Caco-2 (cell line): ENCODE results near the gene SH3BP4. TPM values are rescaled to one million over a fixed set of nuclear protein-coding genes. Genes with fewer than 3 reads are reported as not detected.

ENCODE experiments used
- BruUV-seq: library from RNA; stranded (reverse); fragments of 400-500 nt; replicated peaks from 2 replicates; lab custom pipeline; 2021; lab: Mats Ljungman, UMichigan
- CTCF ChIA-PET: fragments of 300-600 bp; sonication (Branson Sonifier 250); formaldehyde crosslinking; loops from one replicate; lab custom pipeline; 2022; ENCODE audit warnings: antibody characterized with exemption; lab: Charles Lee
- POLR2A ChIA-PET: fragments of 300-600 bp; sonication (Branson Sonifier 250); formaldehyde crosslinking; loops from one replicate; lab custom pipeline; 2022; ENCODE audit warnings: antibody characterized with exemption; lab: Charles Lee
- DNase-seq, 2 experiments: peaks; one replicate each; pipeline versions ENCODE4 v3.0.0 to v3.0.0-alpha.2; 2020 to 2022
- H3K27me3 ChIP-seq: replicated peaks from 2 replicates; pipeline ENCODE4 v1.6.0; 2011; ENCODE audit warnings: low read length; ENCODE audit not compliant: control insufficient read depth, insufficient read depth
- H3K36me3 ChIP-seq: 2 replicates; pipeline ENCODE4 v1.5.1; 2011; ENCODE audit warnings: low read length; ENCODE audit not compliant: control insufficient read depth, insufficient read depth
- H3K4me1 ChIP-seq: fragments of 250-450 bp; sonication (Bioruptor Pico); 2 replicates; pipeline ENCODE4 v1.5.1; 2020; ENCODE audit warnings: mild to moderate bottlenecking
- H3K4me3 ChIP-seq: 2 replicates; pipeline ENCODE4 v1.5.1; 2011; ENCODE audit warnings: low read depth, mild to moderate bottlenecking, control low read depth, low read length
- H3K9me3 ChIP-seq: fragments of 250-450 bp; sonication (Bioruptor Pico); 2 replicates; pipeline ENCODE4 v1.5.1; 2020; ENCODE audit warnings: mild to moderate bottlenecking, moderate library complexity
- H3K27ac Mint-ChIP-seq: one replicate; pipeline ENCODE4 v1.8.0; 2022; ENCODE audit warnings: mixed read lengths; ENCODE audit not compliant: unreplicated experiment
- H3K27me3 Mint-ChIP-seq: one replicate; pipeline ENCODE4 v1.8.0; 2022; ENCODE audit warnings: mixed read lengths; ENCODE audit not compliant: insufficient read depth, unreplicated experiment
- H3K36me3 Mint-ChIP-seq: one replicate; pipeline ENCODE4 v1.8.0; 2022; ENCODE audit warnings: mild to moderate bottlenecking, mixed read lengths; ENCODE audit not compliant: insufficient read depth, unreplicated experiment
- H3K4me1 Mint-ChIP-seq: one replicate; pipeline ENCODE4 v1.8.0; 2022; ENCODE audit warnings: low read depth, mixed read lengths; ENCODE audit not compliant: unreplicated experiment
- H3K4me3 Mint-ChIP-seq: one replicate; pipeline ENCODE4 v1.8.0; 2022; ENCODE audit warnings: mild to moderate bottlenecking, moderate library complexity, mixed read lengths; ENCODE audit not compliant: unreplicated experiment
- H3K9me3 Mint-ChIP-seq: one replicate; pipeline ENCODE4 v1.8.0; 2022; ENCODE audit warnings: mixed read lengths; ENCODE audit not compliant: unreplicated experiment
- intact Hi-C: fragments of 100-400 bp; cut with micrococcal nuclease; formaldehyde crosslinking; loops from one replicate; pipeline ENCODE4 v1.10.0; 2022; ENCODE audit not compliant: unreplicated experiment
- total RNA-seq: library from RNA; stranded (reverse); gene quantifications from 2 replicates; pipeline ENCODE4 v1.2.3, GENCODE V29; 2022
- TF ChIP-seq, protein P1 (sequence below), 2 experiments: fragments of 200-600 bp in 1 of 2; IDR thresholded peaks; 1 replicate in 1 of 2; 2 replicates in 1 of 2; pipeline versions ENCODE4 v1.5.1 to v1.8.0; 2011 to 2022; ENCODE audit warnings: antibody characterized with exemption in 1 of 2, control low read depth in 1 of 2, inconsistent platforms in 1 of 2, low read depth in 1 of 2, low read length in 1 of 2, mild to moderate bottlenecking in 1 of 2, moderate library complexity in 1 of 2; ENCODE audit not compliant: insufficient read depth in 1 of 2, severe bottlenecking in 1 of 2, unreplicated experiment in 1 of 2

The SH3BP4 gene
- total RNA-seq, 1 experiment from 2014 or later = 29.9 TPM

DNA sequence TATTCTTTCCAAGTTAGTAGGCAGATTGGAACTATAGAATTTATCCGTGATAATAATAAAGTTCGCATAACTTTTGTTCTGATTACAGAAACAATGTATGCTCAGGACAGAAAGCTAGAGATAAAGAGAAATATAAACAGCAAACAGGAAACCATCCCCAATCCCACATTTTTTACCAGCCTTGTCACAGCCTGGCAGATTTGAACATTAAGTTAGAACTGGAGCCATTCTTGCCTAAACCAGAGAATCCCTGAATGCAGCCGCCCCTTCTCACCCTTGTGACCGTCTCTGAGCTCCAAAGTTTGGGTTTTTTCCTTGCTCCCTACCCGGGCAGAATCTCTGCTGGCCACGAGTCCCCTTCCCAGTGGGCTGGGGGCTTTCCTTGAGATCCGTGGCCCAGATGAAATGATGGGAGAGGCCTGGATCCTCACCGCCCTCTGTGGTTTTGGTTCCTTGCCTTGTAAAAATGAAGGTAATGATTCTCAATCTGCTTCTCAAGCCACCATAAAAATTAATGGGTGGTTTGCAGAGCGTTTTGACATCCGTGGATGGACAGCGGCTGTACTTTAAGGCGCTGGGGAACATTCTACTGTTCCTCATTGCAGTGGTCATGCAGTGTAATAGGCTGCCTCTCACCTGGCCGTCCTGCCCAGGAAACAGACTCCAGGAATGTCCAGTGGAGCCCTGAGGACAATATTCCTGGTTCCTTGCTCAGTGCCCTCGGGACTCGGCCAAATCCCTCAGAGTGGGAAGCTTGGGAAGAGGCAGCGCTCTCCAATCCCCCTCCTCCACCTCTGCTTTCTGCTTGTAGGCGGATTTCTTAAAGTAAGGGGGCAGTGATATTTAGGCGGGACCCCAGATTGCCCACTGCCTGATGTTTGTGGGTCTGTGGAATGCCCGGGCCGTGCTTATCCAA, 1.6 kb downstream of the SH3BP4 start:
- peaks cover 17% of the 10 kb centered on the region for H3K36me3 Mint-ChIP-seq
- ChIA-PET CTCF (no interaction called here), POLR2A (no interaction called here)
- H3K9me3 Mint-ChIP-seq = no peaks in the 10 kb centered on the region
- peaks cover 6% of the 10 kb centered on the region for H3K4me1 Mint-ChIP-seq
- no peak for DNase-seq
- peak overlapping the region; percentile 63 for H3K4me3 ChIP-seq
- peaks cover 34% of the 10 kb centered on the region for H3K4me1 ChIP-seq
- no peaks in the 10 kb centered on the region for H3K9me3 ChIP-seq
- no peaks in the 10 kb centered on the region for H3K27me3 Mint-ChIP-seq
- BruUV-seq = TSS peak; percentile 31
- peak overlapping the region; percentile 73 for H3K4me3 Mint-ChIP-seq
- intact Hi-C loops = loop anchor here (2.0 kb wide), 2 partner anchors 27 to 47 kb away; no protein-coding TSS in a partner anchor
- peak overlapping the region; percentile 45 for H3K27ac Mint-ChIP-seq
- H3K27me3 ChIP-seq = no peaks in the 10 kb centered on the region
- H3K36me3 ChIP-seq = no peaks in the 10 kb centered on the region
- TF ChIP-seq, protein P1, sequence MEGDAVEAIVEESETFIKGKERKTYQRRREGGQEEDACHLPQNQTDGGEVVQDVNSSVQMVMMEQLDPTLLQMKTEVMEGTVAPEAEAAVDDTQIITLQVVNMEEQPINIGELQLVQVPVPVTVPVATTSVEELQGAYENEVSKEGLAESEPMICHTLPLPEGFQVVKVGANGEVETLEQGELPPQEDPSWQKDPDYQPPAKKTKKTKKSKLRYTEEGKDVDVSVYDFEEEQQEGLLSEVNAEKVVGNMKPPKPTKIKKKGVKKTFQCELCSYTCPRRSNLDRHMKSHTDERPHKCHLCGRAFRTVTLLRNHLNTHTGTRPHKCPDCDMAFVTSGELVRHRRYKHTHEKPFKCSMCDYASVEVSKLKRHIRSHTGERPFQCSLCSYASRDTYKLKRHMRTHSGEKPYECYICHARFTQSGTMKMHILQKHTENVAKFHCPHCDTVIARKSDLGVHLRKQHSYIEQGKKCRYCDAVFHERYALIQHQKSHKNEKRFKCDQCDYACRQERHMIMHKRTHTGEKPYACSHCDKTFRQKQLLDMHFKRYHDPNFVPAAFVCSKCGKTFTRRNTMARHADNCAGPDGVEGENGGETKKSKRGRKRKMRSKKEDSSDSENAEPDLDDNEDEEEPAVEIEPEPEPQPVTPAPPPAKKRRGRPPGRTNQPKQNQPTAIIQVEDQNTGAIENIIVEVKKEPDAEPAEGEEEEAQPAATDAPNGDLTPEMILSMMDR (IDR thresholded peaks at IDR 0.05; ENCODE audit: insufficient read depth in 1 of 2, low read depth in 1 of 2, low read length in 1 of 2, severe bottlenecking in 1 of 2, unreplicated experiment in 1 of 2) = no peak

DNA sequence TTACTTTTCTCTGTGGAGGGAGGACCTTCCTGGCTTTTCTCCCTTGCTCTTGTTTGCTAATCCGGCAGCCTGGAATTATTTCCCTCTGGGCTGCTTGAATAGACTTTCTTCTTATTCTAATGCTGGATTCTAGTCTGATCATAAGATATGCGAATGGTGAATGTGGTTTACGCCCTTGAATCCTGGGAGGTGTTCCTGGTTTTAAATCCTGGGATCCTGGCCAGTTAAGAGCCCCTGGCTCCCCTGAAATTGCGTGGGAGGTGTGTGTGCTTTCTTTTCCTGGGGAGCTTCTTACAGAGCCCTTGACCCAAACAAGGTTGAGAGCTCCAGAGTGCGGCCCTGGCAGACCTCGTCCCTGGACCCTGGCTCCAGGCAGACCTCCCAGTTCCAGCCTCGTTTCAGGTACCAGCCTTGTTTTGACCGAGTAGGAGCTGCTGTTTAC, 2.8 kb downstream of the SH3BP4 start:
- ChIA-PET POLR2A (no interaction called here), CTCF (no interaction called here)
- H3K9me3 Mint-ChIP-seq = no peaks in the 10 kb centered on the region
- H3K4me1 Mint-ChIP-seq = peaks cover 6% of the 10 kb centered on the region
- intact Hi-C loops = loop anchor here (2.0 kb wide), 1 partner anchor 26 kb away; no protein-coding TSS in a partner anchor
- H3K4me3 ChIP-seq = no peak overlapping the region
- no peaks in the 10 kb centered on the region for H3K27me3 Mint-ChIP-seq
- TF ChIP-seq, protein P1 (IDR thresholded peaks at IDR 0.05; ENCODE audit: insufficient read depth in 1 of 2, low read depth in 1 of 2, low read length in 1 of 2, severe bottlenecking in 1 of 2, unreplicated experiment in 1 of 2) = no peak
- no peak for DNase-seq
- peak overlapping the region; percentile 47 for H3K4me3 Mint-ChIP-seq
- no TSS peak for BruUV-seq
- H3K27me3 ChIP-seq = no peaks in the 10 kb centered on the region
- no peak overlapping the region for H3K27ac Mint-ChIP-seq
- H3K4me1 ChIP-seq = peaks cover 34% of the 10 kb centered on the region
- peaks cover 19% of the 10 kb centered on the region for H3K36me3 Mint-ChIP-seq
- H3K9me3 ChIP-seq = no peaks in the 10 kb centered on the region
- H3K36me3 ChIP-seq = no peaks in the 10 kb centered on the region

DNA sequence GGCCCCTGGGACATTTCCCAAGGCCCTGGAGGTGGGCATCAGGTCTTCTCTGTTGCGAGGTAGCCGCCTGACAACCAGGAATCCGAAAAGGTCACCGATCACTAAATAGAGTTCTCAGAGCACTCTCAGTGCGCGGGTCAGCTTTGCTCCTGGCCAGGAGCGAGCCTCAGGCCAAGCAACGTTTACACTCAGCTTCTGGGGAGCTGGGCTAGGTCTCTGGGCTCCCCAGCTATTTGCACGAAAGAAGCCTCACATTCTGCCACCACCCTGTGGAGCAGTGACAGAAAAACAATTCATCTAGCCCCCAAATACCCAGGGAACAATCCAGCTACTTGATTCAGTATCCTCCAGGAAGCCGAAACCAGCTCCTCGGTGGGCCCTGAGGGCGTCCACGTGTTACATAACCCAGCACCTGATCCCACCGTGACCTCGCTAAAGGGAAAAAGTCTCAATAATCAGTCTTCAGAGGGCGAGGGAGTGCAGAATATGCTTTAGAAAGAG, 3.3 kb downstream of the SH3BP4 start:
- Mint-ChIP-seq H3K27me3 (no peaks in the 10 kb centered on the region), H3K36me3 (peaks cover 19% of the 10 kb centered on the region), H3K9me3 (no peaks in the 10 kb centered on the region), H3K4me3 (no peak overlapping the region), H3K4me1 (peaks cover 6% of the 10 kb centered on the region), H3K27ac (no peak overlapping the region)
- BruUV-seq = no TSS peak
- ChIA-PET CTCF (no interaction called here), POLR2A (no interaction called here)
- Histone ChIP-seq H3K27me3 (no peaks in the 10 kb centered on the region), H3K4me1 (peaks cover 34% of the 10 kb centered on the region), H3K36me3 (no peaks in the 10 kb centered on the region), H3K4me3 (no peak overlapping the region), H3K9me3 (no peaks in the 10 kb centered on the region)
- no peak for DNase-seq
- intact Hi-C loops = loop anchor here (2.0 kb wide), 1 partner anchor 26 kb away; no protein-coding TSS in a partner anchor
- TF ChIP-seq, protein P1 (IDR thresholded peaks at IDR 0.05; ENCODE audit: insufficient read depth in 1 of 2, low read depth in 1 of 2, low read length in 1 of 2, severe bottlenecking in 1 of 2, unreplicated experiment in 1 of 2) = no peak
